ENCODE measurements around the gene BORCS5.

GRCh38 chr12:12456637-12457036 lies 99.8 kb downstream of the BORCS5 start:
- TF ChIP-seq EZH2 (IDR thresholded peaks at IDR 0.05), result no peak
- TF ChIP-seq, protein P1, sequence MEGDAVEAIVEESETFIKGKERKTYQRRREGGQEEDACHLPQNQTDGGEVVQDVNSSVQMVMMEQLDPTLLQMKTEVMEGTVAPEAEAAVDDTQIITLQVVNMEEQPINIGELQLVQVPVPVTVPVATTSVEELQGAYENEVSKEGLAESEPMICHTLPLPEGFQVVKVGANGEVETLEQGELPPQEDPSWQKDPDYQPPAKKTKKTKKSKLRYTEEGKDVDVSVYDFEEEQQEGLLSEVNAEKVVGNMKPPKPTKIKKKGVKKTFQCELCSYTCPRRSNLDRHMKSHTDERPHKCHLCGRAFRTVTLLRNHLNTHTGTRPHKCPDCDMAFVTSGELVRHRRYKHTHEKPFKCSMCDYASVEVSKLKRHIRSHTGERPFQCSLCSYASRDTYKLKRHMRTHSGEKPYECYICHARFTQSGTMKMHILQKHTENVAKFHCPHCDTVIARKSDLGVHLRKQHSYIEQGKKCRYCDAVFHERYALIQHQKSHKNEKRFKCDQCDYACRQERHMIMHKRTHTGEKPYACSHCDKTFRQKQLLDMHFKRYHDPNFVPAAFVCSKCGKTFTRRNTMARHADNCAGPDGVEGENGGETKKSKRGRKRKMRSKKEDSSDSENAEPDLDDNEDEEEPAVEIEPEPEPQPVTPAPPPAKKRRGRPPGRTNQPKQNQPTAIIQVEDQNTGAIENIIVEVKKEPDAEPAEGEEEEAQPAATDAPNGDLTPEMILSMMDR (IDR thresholded peaks at IDR 0.05), result no peak

All from neural progenitor cell (in vitro differentiated cells).